ENCODE data around the gene PRDM11. TPM values are rescaled to one million over a fixed set of nuclear protein-coding genes. Genes with fewer than 3 reads are reported as not detected.
A peak's percentile ranks its signal among the peaks of the same experiment; 100 is the strongest.

The PRDM11 gene
- total RNA-seq, 4 donors from 2014 or later: 4.4 to 10.7 (median 7.0) TPM

GRCh38 chr11:45262900-45263299 lies 116.5 kb downstream of the PRDM11 start:
- TF ChIP-seq POLR2A (IDR thresholded peaks at IDR 0.05) (no peak), CTCF (IDR thresholded peaks at IDR 0.05) (no peak)
- Histone ChIP-seq H3K4me1 (peaks cover 0 to 31% (median 6%) of the 10 kb centered on the region in 4 donors), H3K4me3 (no peak overlapping the region), H3K27me3 (no peaks in the 10 kb centered on the region), H3K36me3 (no peaks in the 10 kb centered on the region), H3K27ac (peak overlapping the region in 1 of 4 donors; percentile 52), H3K9me3 (no peaks in the 10 kb centered on the region)
- DNase-seq: peak in 2 of 3 donors; percentile 69 to 73

- H3K4me3 ChIP-seq: no peak overlapping the region
- H3K4me1 ChIP-seq: peaks cover 0 to 31% (median 6%) of the 10 kb centered on the region in 4 donors
- H3K27ac ChIP-seq: peak overlapping the region in 1 of 4 donors; percentile 87
- H3K27me3 ChIP-seq: no peaks in the 10 kb centered on the region
- DNase-seq: no peak
- no peaks in the 10 kb centered on the region for H3K36me3 ChIP-seq
- TF ChIP-seq POLR2A (IDR thresholded peaks at IDR 0.05): no peak
- no peak for TF ChIP-seq CTCF (IDR thresholded peaks at IDR 0.05)
- H3K9me3 ChIP-seq: no peaks in the 10 kb centered on the region
Observed at GRCh38 chr11:45263773-45264172, 117.3 kb downstream of the PRDM11 start.

- peaks cover 0 to 25% (median 6%) of the 10 kb centered on the region in 4 donors for H3K4me1 ChIP-seq
- DNase-seq: no peak
- peak overlapping the region in 2 of 4 donors; percentile 79 to 87 for H3K27ac ChIP-seq
- no peaks in the 10 kb centered on the region for H3K27me3 ChIP-seq
- H3K36me3 ChIP-seq: no peaks in the 10 kb centered on the region
- TF ChIP-seq POLR2A (IDR thresholded peaks at IDR 0.05): no peak
- TF ChIP-seq CTCF (IDR thresholded peaks at IDR 0.05): no peak
- no peaks in the 10 kb centered on the region for H3K9me3 ChIP-seq
- no peak overlapping the region for H3K4me3 ChIP-seq
Observed at GRCh38 chr11:45264839-45265515, 118.5 kb downstream of the PRDM11 start.

GRCh38 chr11:45265969-45266675 lies 119.7 kb downstream of the PRDM11 start:
- Histone ChIP-seq H3K27me3 (no peaks in the 10 kb centered on the region), H3K9me3 (no peaks in the 10 kb centered on the region), H3K36me3 (no peaks in the 10 kb centered on the region), H3K27ac (peak overlapping the region in 3 of 4 donors; percentile 42 to 87 (median 79)), H3K4me3 (peak overlapping the region in 2 of 4 donors; percentile 18 to 23), H3K4me1 (peaks cover 0 to 23% (median 6%) of the 10 kb centered on the region in 4 donors)
- TF ChIP-seq CTCF (IDR thresholded peaks at IDR 0.05) (no peak), POLR2A (IDR thresholded peaks at IDR 0.05) (no peak)
- DNase-seq: no peak

GRCh38 chr11:45266676-45267020 lies 120.2 kb downstream of the PRDM11 start:
- Histone ChIP-seq H3K4me1 (peaks cover 0 to 23% (median 6%) of the 10 kb centered on the region in 4 donors), H3K9me3 (no peaks in the 10 kb centered on the region), H3K27me3 (no peaks in the 10 kb centered on the region), H3K36me3 (no peaks in the 10 kb centered on the region), H3K27ac (peak overlapping the region in 3 of 4 donors; percentile 42 to 87 (median 79)), H3K4me3 (peak overlapping the region in 2 of 4 donors; percentile 18 to 23)
- no peak for DNase-seq
- TF ChIP-seq CTCF (IDR thresholded peaks at IDR 0.05) (no peak), POLR2A (IDR thresholded peaks at IDR 0.05) (peak in 1 of 2 donors; percentile 18)
